B cell (primary cell): Measurements from ENCODE around the gene RAD23B.

Source experiments
- CTCF ChIP-seq: fragments of 200-600 bp; IDR thresholded peaks from one replicate; pipeline ENCODE4 v1.8.0; 2022; ENCODE audit warnings: antibody characterized with exemption, mild to moderate bottlenecking
- EZH2 ChIP-seq: IDR thresholded peaks from 2 replicates; pipeline ENCODE4 v1.6.1; 2012; ENCODE audit warnings: borderline replicate concordance, low read depth, mild to moderate bottlenecking, moderate library complexity, low read length; ENCODE audit not compliant: insufficient read depth, poor library complexity, severe bottlenecking

GRCh38 chr9:107269254-107269653 is 13.8 kb upstream of the RAD23B start:
- TF ChIP-seq CTCF (no peak), EZH2 (no peak)
